NCI-H1694 treated with DMSO at 0.1 percent for 48 hours (cell line): ENCODE data around the gene SAP30.

ENCODE experiments used
- DNase-seq: peaks from one replicate; lab custom pipeline; 2025; lab: John Stamatoyannopoulos, UW

Gene SAP30

GRCh38 chr4:173415092-173415491 lies 44.3 kb downstream of the SAP30 start:
- DNase-seq: no peak

GRCh38 chr4:173415885-173416653 lies 45.3 kb downstream of the SAP30 start:
- DNase-seq: no peak

GRCh38 chr4:173417833-173418232 lies 47.1 kb downstream of the SAP30 start:
- DNase-seq: no peak

- DNase-seq: no peak
Observed at GRCh38 chr4:173418639-173419038, 47.9 kb downstream of the SAP30 start.

- peak; percentile 66 for DNase-seq
Observed at GRCh38 chr4:173420324-173420752, 49.6 kb downstream of the SAP30 start.

- DNase-seq: no peak
Observed at GRCh38 chr4:173420801-173421200, 50.0 kb downstream of the SAP30 start.

GRCh38 chr4:173424899-173425805 lies 54.4 kb downstream of the SAP30 start:
- DNase-seq: no peak

GRCh38 chr4:173426064-173426463 lies 55.3 kb downstream of the SAP30 start:
- DNase-seq: no peak
